SIG-M5 treated with dmso at 0.1 percent for 504 hours (cell line): ENCODE measurements around the gene TEX30.

ENCODE experiments used
- DNase-seq: peaks from one replicate; lab custom pipeline; 2025; ENCODE audit not compliant: unreplicated experiment; lab: John Stamatoyannopoulos, UW

TEX30 gene

GRCh38 chr13:102718746-102719145 is 54.8 kb downstream of the TEX30 start:
- DNase-seq: no peak
